GM10847 (cell line): Measurements from ENCODE around the gene AKIRIN2.

Experiments
- POLR2A ChIP-seq: IDR thresholded peaks from 2 replicates; pipeline ENCODE4 v1.6.1; 2011; ENCODE audit not compliant: insufficient read length; ENCODE audit errors: extremely low read depth

The AKIRIN2 gene

GRCh38 chr6:87724983-87725811 is 23.2 kb upstream of the AKIRIN2 start:
- no peak for TF ChIP-seq POLR2A

- TF ChIP-seq POLR2A, result no peak
Measured at GRCh38 chr6:87723170-87724078, 21.4 kb upstream of the AKIRIN2 start.

GRCh38 chr6:87722540-87723169 is 20.6 kb upstream of the AKIRIN2 start:
- no peak for TF ChIP-seq POLR2A

GRCh38 chr6:87721311-87721710 is 19.3 kb upstream of the AKIRIN2 start:
- no peak for TF ChIP-seq POLR2A

GRCh38 chr6:87718662-87719433 is 16.8 kb upstream of the AKIRIN2 start:
- TF ChIP-seq POLR2A, result no peak

- no peak for TF ChIP-seq POLR2A
Measured at GRCh38 chr6:87716928-87717614, 15.0 kb upstream of the AKIRIN2 start.

GRCh38 chr6:87714093-87714842 is 12.2 kb upstream of the AKIRIN2 start:
- no peak for TF ChIP-seq POLR2A

- TF ChIP-seq POLR2A, result no peak
Measured at GRCh38 chr6:87710090-87710489, 8.1 kb upstream of the AKIRIN2 start.

GRCh38 chr6:87706187-87706966 is 4.3 kb upstream of the AKIRIN2 start:
- no peak for TF ChIP-seq POLR2A

GRCh38 chr6:87705070-87705691 is 3.1 kb upstream of the AKIRIN2 start:
- TF ChIP-seq POLR2A, result no peak

- TF ChIP-seq POLR2A, result no peak
Measured at GRCh38 chr6:87702589-87702945, 534 bp upstream of the AKIRIN2 start.

- TF ChIP-seq POLR2A, result no peak
Measured at GRCh38 chr6:87701344-87701675, 723 bp downstream of the AKIRIN2 start.
